Measurements from ENCODE around the gene ZNRF4.

The ZNRF4 gene

GRCh38 chr19:5473646-5474045 is 18.4 kb downstream of the ZNRF4 start:
- Histone ChIP-seq H3K9ac (ENCODE audit: low read length) (no peak overlapping the region), H3K27me3 (ENCODE audit: low read length) (no peaks in the 10 kb centered on the region), H2AFZ (ENCODE audit: low read depth, low read length, severe bottlenecking) (no peak overlapping the region), H3K4me3 (ENCODE audit: insufficient read depth, low read length, poor library complexity, severe bottlenecking) (no peak overlapping the region), H3K9me3 (ENCODE audit: insufficient read depth, low read length) (no peaks in the 10 kb centered on the region), H4K20me1 (ENCODE audit: low read depth, low read length) (no peaks in the 10 kb centered on the region), H3K4me2 (ENCODE audit: low read depth, low read length, poor library complexity, severe bottlenecking) (no peak overlapping the region), H3F3A (ENCODE audit: insufficient read depth) (no peaks in the 10 kb centered on the region), H3K9me2 (replicated peaks; ENCODE audit: insufficient read depth, low read length) (no peaks in the 10 kb centered on the region), H3K79me2 (ENCODE audit: insufficient read depth, low read length) (no peaks in the 10 kb centered on the region), H3K27ac (ENCODE audit: low read depth, low read length) (no peak overlapping the region), H3K36me3 (ENCODE audit: low read length) (no peaks in the 10 kb centered on the region)
- TF ChIP-seq EZH2phosphoT487 (conservative IDR thresholded peaks at IDR 0.05; ENCODE audit: low read length) (no peak), CTCF (IDR thresholded peaks at IDR 0.05; ENCODE audit: insufficient read depth, low read length, poor library complexity, severe bottlenecking) (no peak)

GRCh38 chr19:5477451-5478215 is 22.4 kb downstream of the ZNRF4 start:
- TF ChIP-seq EZH2phosphoT487 (conservative IDR thresholded peaks at IDR 0.05; ENCODE audit: low read length) (no peak), CTCF (IDR thresholded peaks at IDR 0.05; ENCODE audit: insufficient read depth, low read length, poor library complexity, severe bottlenecking) (no peak)
- Histone ChIP-seq H3K4me2 (ENCODE audit: low read depth, low read length, poor library complexity, severe bottlenecking) (no peak overlapping the region), H3K27me3 (ENCODE audit: low read length) (no peaks in the 10 kb centered on the region), H3K9ac (ENCODE audit: low read length) (no peak overlapping the region), H3F3A (ENCODE audit: insufficient read depth) (no peaks in the 10 kb centered on the region), H3K9me3 (ENCODE audit: insufficient read depth, low read length) (no peaks in the 10 kb centered on the region), H2AFZ (ENCODE audit: low read depth, low read length, severe bottlenecking) (no peak overlapping the region), H3K27ac (ENCODE audit: low read depth, low read length) (no peak overlapping the region), H3K36me3 (ENCODE audit: low read length) (no peaks in the 10 kb centered on the region), H3K4me3 (ENCODE audit: insufficient read depth, low read length, poor library complexity, severe bottlenecking) (no peak overlapping the region), H3K9me2 (replicated peaks; ENCODE audit: insufficient read depth, low read length) (no peaks in the 10 kb centered on the region), H4K20me1 (ENCODE audit: low read depth, low read length) (no peaks in the 10 kb centered on the region), H3K79me2 (ENCODE audit: insufficient read depth, low read length) (no peaks in the 10 kb centered on the region)

GRCh38 chr19:5478241-5478924 is 23.2 kb downstream of the ZNRF4 start:
- H3K27ac ChIP-seq (ENCODE audit: low read depth, low read length): no peak overlapping the region
- no peak for TF ChIP-seq EZH2phosphoT487 (conservative IDR thresholded peaks at IDR 0.05; ENCODE audit: low read length)
- no peak for TF ChIP-seq CTCF (IDR thresholded peaks at IDR 0.05; ENCODE audit: insufficient read depth, low read length, poor library complexity, severe bottlenecking)
- H3K9ac ChIP-seq (ENCODE audit: low read length): no peak overlapping the region
- H3F3A ChIP-seq (ENCODE audit: insufficient read depth): no peaks in the 10 kb centered on the region
- H2AFZ ChIP-seq (ENCODE audit: low read depth, low read length, severe bottlenecking): no peak overlapping the region
- H3K36me3 ChIP-seq (ENCODE audit: low read length): no peaks in the 10 kb centered on the region
- H3K27me3 ChIP-seq (ENCODE audit: low read length): no peaks in the 10 kb centered on the region
- H3K9me2 ChIP-seq (replicated peaks; ENCODE audit: insufficient read depth, low read length): no peaks in the 10 kb centered on the region
- no peaks in the 10 kb centered on the region for H3K9me3 ChIP-seq (ENCODE audit: insufficient read depth, low read length)
- no peaks in the 10 kb centered on the region for H4K20me1 ChIP-seq (ENCODE audit: low read depth, low read length)
- H3K79me2 ChIP-seq (ENCODE audit: insufficient read depth, low read length): no peaks in the 10 kb centered on the region
- no peak overlapping the region for H3K4me2 ChIP-seq (ENCODE audit: low read depth, low read length, poor library complexity, severe bottlenecking)
- H3K4me3 ChIP-seq (ENCODE audit: insufficient read depth, low read length, poor library complexity, severe bottlenecking): no peak overlapping the region

Data from SU-DHL-6 (cell line).